GM19025 (cell line): ENCODE data around the gene ZNF609.
A peak's percentile ranks its signal among the peaks of the same experiment; 100 is the strongest.
"Not testable (repeated sequence)": the region's sequence is repeated elsewhere in the genome, so short reads cannot be mapped to it uniquely, and the experiment has no call there.

ENCODE experiments used
- ATAC-seq: cut with Tn5 transposase; IDR thresholded peaks from one replicate; pipeline ENCODE4 v1.9.1; 2021; ENCODE audit warnings: mild to moderate bottlenecking, low read depth, moderate library complexity; ENCODE audit not compliant: unreplicated experiment

Gene ZNF609

GRCh38 chr15:64454282-64454681, 6.1 kb upstream of the ZNF609 start:
- no peak for ATAC-seq

- no peak for ATAC-seq
These were observed 4.4 kb upstream of the ZNF609 start for GRCh38 chr15:64455961-64456371.

- no peak for ATAC-seq
These were observed 3.7 kb upstream of the ZNF609 start for GRCh38 chr15:64456634-64457108.

GRCh38 chr15:64459066-64459781, 1.2 kb upstream of the ZNF609 start:
- ATAC-seq = no peak

GRCh38 chr15:64460724-64461720, 644 bp downstream of the ZNF609 start:
- peak; percentile 6 for ATAC-seq

- no peak for ATAC-seq
These were observed 1.4 kb downstream of the ZNF609 start for GRCh38 chr15:64461721-64462162.

GRCh38 chr15:64462492-64462891, 2.1 kb downstream of the ZNF609 start:
- ATAC-seq = no peak

- ATAC-seq = no peak
These were observed 4.1 kb downstream of the ZNF609 start for GRCh38 chr15:64464276-64465005.

GRCh38 chr15:64466408-64467141, 6.2 kb downstream of the ZNF609 start:
- no peak for ATAC-seq

GRCh38 chr15:64472161-64472560, 11.8 kb downstream of the ZNF609 start:
- no peak for ATAC-seq

- no peak for ATAC-seq
These were observed 14.5 kb downstream of the ZNF609 start for GRCh38 chr15:64474846-64475245.

- no peak for ATAC-seq
These were observed 16.2 kb downstream of the ZNF609 start for GRCh38 chr15:64476550-64476949.

- no peak for ATAC-seq
These were observed 18.5 kb downstream of the ZNF609 start for GRCh38 chr15:64478863-64479262.

- no peak for ATAC-seq
These were observed 20.5 kb downstream of the ZNF609 start for GRCh38 chr15:64480891-64481290.

GRCh38 chr15:64483749-64484148, 23.4 kb downstream of the ZNF609 start:
- no peak for ATAC-seq

GRCh38 chr15:64485796-64486195, 25.4 kb downstream of the ZNF609 start:
- ATAC-seq = no peak

GRCh38 chr15:64490598-64491259, 30.4 kb downstream of the ZNF609 start:
- no peak for ATAC-seq

- no peak for ATAC-seq
These were observed 33.3 kb downstream of the ZNF609 start for GRCh38 chr15:64493641-64494040.

GRCh38 chr15:64495968-64496367, 35.6 kb downstream of the ZNF609 start:
- not testable (repeated sequence) for ATAC-seq
